ENCODE data around the gene CTAG2. TPM values are rescaled to one million over a fixed set of nuclear protein-coding genes. Genes with fewer than 3 reads are reported as not detected.

The CTAG2 gene
- total RNA-seq, 4 donors from 2014 or later, result not detected

GRCh38 chrX:154607370-154607769, 46.0 kb downstream of the CTAG2 start:
- no peak for TF ChIP-seq CTCF (IDR thresholded peaks at IDR 0.05; ENCODE audit: low read depth)

- TF ChIP-seq CTCF (IDR thresholded peaks at IDR 0.05; ENCODE audit: low read depth), result no peak
Measured at GRCh38 chrX:154605566-154605965, 47.8 kb downstream of the CTAG2 start.

- TF ChIP-seq CTCF (IDR thresholded peaks at IDR 0.05; ENCODE audit: low read depth), result no peak
Measured at GRCh38 chrX:154603438-154604430, 49.6 kb downstream of the CTAG2 start.

- TF ChIP-seq CTCF (IDR thresholded peaks at IDR 0.05; ENCODE audit: low read depth), result no peak
Measured at GRCh38 chrX:154602766-154603437, 50.5 kb downstream of the CTAG2 start.

GRCh38 chrX:154602226-154602625, 51.2 kb downstream of the CTAG2 start:
- TF ChIP-seq CTCF (IDR thresholded peaks at IDR 0.05; ENCODE audit: low read depth), result no peak

Small RNA genes lying within 50 kb of the gene (small RNA-seq; reads per million reads assigned to genes)
- not detected for gene AC244090.1
- not detected for gene AC244107.2

Other genes with a start within 250 kb of the CTAG2 start
- gene DNASE1L1, start 244.3 kb downstream of the CTAG2 start, total RNA-seq, result 10 to 100 TPM; 22.2 to 42.8 (median 38.0) TPM
- gene TAFAZZIN, start 242.0 kb downstream of the CTAG2 start, total RNA-seq, result 100 to 1,000 TPM in 1 of 4 donors, 10 to 100 TPM in 3; 23.5 to 102 (median 40.7) TPM
- 10 to 100 TPM; 33.6 to 94.5 (median 43.9) TPM for gene ATP6AP1, start 224.9 kb downstream of the CTAG2 start, total RNA-seq
- gene GDI1, start 216.4 kb downstream of the CTAG2 start, total RNA-seq, result 10 to 100 TPM; 45.3 to 89.7 (median 61.6) TPM
- gene FAM50A, start 209.4 kb downstream of the CTAG2 start, total RNA-seq, result 100 to 1,000 TPM in 2 of 4 donors, 10 to 100 TPM in 2; 37.3 to 104 (median 78.3) TPM
- 10 to 100 TPM in 3 of 4 donors, 1 to 10 TPM in 1; 5.6 to 17.9 (median 11.6) TPM for gene PLXNA3, start 195.3 kb downstream of the CTAG2 start, total RNA-seq
- 10 to 100 TPM in 3 of 4 donors, 1 to 10 TPM in 1; 5.7 to 17.0 (median 14.9) TPM for gene LAGE3, start 174.3 kb downstream of the CTAG2 start, total RNA-seq
- gene UBL4A, start 167.0 kb downstream of the CTAG2 start, total RNA-seq, result 10 to 100 TPM; 26.7 to 32.6 (median 30.1) TPM
- 10 to 100 TPM in 3 of 4 donors, 1 to 10 TPM in 1; 8.2 to 18.3 (median 15.9) TPM for gene SLC10A3, start 162.9 kb downstream of the CTAG2 start, total RNA-seq
- 10 to 100 TPM; 10.1 to 49.7 (median 38.3) TPM for gene FAM3A, start 137.3 kb downstream of the CTAG2 start, total RNA-seq
- 10 to 100 TPM; 37.2 to 90.6 (median 46.5) TPM for gene G6PD, start 106.7 kb downstream of the CTAG2 start, total RNA-seq
- 10 to 100 TPM in 2 of 4 donors, 1 to 10 TPM in 2; 8.5 to 19.0 (median 11.4) TPM for gene IKBKG, start 106.0 kb downstream of the CTAG2 start, total RNA-seq
- not detected for gene CTAG1A, start 68.4 kb downstream of the CTAG2 start, total RNA-seq
- not detected for gene CTAG1B, start 34.3 kb downstream of the CTAG2 start, total RNA-seq
- gene GAB3, start 97.5 kb upstream of the CTAG2 start, total RNA-seq, result 10 to 100 TPM in 2 of 4 donors, 1 to 10 TPM in 2; 8.6 to 18.9 (median 13.0) TPM
- gene DKC1, start 109.3 kb upstream of the CTAG2 start, total RNA-seq, result 10 to 100 TPM; 23.3 to 65.7 (median 42.1) TPM
- gene MPP1, start 151.9 kb upstream of the CTAG2 start, total RNA-seq, result 100 to 1,000 TPM in 1 of 4 donors, 10 to 100 TPM in 3; 40.9 to 106 (median 55.3) TPM
- gene SMIM9, start 181.1 kb upstream of the CTAG2 start, total RNA-seq, result not detected
- 10 to 100 TPM in 1 of 4 donors, 1 to 10 TPM in 2, under 1 TPM in 1; 0.44 to 12.9 (median 5.8) TPM for gene F8A1, start 232.8 kb upstream of the CTAG2 start, total RNA-seq

All from subcutaneous adipose tissue (tissue), 4 donors.